ENCODE measurements around the gene FSTL3.

Gene FSTL3

GRCh38 chr19:731000-731399 lies 54.8 kb downstream of the FSTL3 start:
- TF ChIP-seq, protein P1, sequence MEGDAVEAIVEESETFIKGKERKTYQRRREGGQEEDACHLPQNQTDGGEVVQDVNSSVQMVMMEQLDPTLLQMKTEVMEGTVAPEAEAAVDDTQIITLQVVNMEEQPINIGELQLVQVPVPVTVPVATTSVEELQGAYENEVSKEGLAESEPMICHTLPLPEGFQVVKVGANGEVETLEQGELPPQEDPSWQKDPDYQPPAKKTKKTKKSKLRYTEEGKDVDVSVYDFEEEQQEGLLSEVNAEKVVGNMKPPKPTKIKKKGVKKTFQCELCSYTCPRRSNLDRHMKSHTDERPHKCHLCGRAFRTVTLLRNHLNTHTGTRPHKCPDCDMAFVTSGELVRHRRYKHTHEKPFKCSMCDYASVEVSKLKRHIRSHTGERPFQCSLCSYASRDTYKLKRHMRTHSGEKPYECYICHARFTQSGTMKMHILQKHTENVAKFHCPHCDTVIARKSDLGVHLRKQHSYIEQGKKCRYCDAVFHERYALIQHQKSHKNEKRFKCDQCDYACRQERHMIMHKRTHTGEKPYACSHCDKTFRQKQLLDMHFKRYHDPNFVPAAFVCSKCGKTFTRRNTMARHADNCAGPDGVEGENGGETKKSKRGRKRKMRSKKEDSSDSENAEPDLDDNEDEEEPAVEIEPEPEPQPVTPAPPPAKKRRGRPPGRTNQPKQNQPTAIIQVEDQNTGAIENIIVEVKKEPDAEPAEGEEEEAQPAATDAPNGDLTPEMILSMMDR (IDR thresholded peaks at IDR 0.05; ENCODE audit: control extremely low read depth, extremely low read depth, low read depth, missing control alignments): no peak

DNA sequence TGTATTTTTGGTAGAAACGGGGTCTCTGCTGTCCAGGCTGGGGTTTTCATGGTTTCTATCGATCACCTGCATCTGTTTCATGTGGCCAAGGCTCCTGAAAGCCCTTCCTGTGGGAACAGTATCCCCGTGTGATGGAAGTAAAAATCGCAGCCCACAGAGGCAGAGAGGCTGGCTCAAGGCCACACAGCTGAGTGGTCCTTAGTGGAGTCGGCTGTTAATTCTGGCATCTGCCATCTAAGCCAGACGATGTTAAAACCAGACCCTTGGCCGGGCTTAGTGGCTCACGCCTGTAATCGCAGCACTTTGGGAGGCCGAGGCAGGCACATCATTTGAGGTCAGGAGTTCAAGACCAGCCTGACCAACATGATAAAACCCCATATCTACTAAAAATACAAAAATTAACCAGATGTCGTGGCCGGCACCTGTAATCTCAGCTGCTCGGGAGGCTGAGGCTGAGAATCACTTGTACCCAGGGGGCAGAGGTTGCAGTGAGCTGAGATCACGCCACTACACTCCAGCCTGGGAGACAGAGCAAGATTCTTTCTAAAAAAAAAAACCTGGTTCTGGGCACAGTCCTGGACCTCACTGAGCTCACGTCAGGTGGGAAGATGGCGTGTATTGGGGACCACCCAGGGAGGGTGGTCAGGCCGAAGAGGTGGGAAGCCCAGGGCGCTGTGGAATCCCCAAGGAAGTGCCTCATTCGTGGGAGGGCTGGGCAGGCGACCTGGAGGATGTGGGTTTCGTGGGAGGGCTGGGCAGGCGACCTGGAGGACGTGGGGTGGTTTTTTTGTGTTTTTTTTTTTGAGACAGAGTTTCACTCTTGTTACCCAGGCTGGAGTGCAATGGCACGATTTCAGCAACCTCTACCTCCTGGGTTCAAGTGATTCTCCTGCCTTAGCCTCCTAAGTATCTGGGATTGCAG lies 56.2 kb downstream of the FSTL3 start:
- CTCF ChIA-PET: interaction anchor here (1.2 kb wide), 1 partner anchor 10 kb away, joined by 3 read pairs; no protein-coding TSS in a partner anchor
- no peak for DNase-seq (ENCODE audit: extremely low spot score)
- TF ChIP-seq, protein P1 (IDR thresholded peaks at IDR 0.05; ENCODE audit: control extremely low read depth, extremely low read depth, low read depth, missing control alignments): no peak
- POLR2A ChIA-PET: interaction anchor here (0.5 kb wide), 1 partner anchor 60 kb away, joined by 6 read pairs; no protein-coding TSS in a partner anchor

More at GRCh38 chr19:731000-731399, 54.8 kb downstream of the FSTL3 start:
- DNase-seq (ENCODE audit: extremely low spot score): no peak
- ChIA-PET CTCF (interaction anchor here (1.1 to 1.2 kb wide), 2 partner anchors 8 to 50 kb away, joined by 3 read pairs; no protein-coding TSS in a partner anchor), POLR2A (no interaction called here)
